OCI-M2 (cell line): Measurements from ENCODE around the gene PALLD.

Experiments used
- DNase-seq: peaks from one replicate; lab custom pipeline; 2025; ENCODE audit not compliant: unreplicated experiment; lab: John Stamatoyannopoulos, UW

The PALLD gene

GRCh38 chr4:168666531-168666930, 169.7 kb downstream of the PALLD start:
- DNase-seq, result no peak

- DNase-seq, result no peak
Observed at GRCh38 chr4:168667376-168667775, 170.5 kb downstream of the PALLD start.

GRCh38 chr4:168667921-168668320, 171.1 kb downstream of the PALLD start:
- no peak for DNase-seq

- no peak for DNase-seq
Observed at GRCh38 chr4:168673476-168673875, 176.6 kb downstream of the PALLD start.

- no peak for DNase-seq
Observed at GRCh38 chr4:168674077-168674747, 177.4 kb downstream of the PALLD start.

- no peak for DNase-seq
Observed at GRCh38 chr4:168674866-168675265, 178.0 kb downstream of the PALLD start.

GRCh38 chr4:168677063-168677462, 180.2 kb downstream of the PALLD start:
- no peak for DNase-seq

GRCh38 chr4:168677879-168678278, 181.0 kb downstream of the PALLD start:
- no peak for DNase-seq

- no peak for DNase-seq
Observed at GRCh38 chr4:168678751-168679366, 182.0 kb downstream of the PALLD start.

- no peak for DNase-seq
Observed at GRCh38 chr4:168679397-168679796, 182.5 kb downstream of the PALLD start.

GRCh38 chr4:168679819-168680218, 183.0 kb downstream of the PALLD start:
- no peak for DNase-seq

GRCh38 chr4:168682898-168683500, 186.1 kb downstream of the PALLD start:
- no peak for DNase-seq

- no peak for DNase-seq
Observed at GRCh38 chr4:168683595-168683994, 186.7 kb downstream of the PALLD start.

- no peak for DNase-seq
Observed at GRCh38 chr4:168685136-168685809, 188.4 kb downstream of the PALLD start.

GRCh38 chr4:168688584-168688983, 191.7 kb downstream of the PALLD start:
- no peak for DNase-seq

- no peak for DNase-seq
Observed at GRCh38 chr4:168689791-168690190, 192.9 kb downstream of the PALLD start.

GRCh38 chr4:168690199-168690598, 193.3 kb downstream of the PALLD start:
- no peak for DNase-seq

GRCh38 chr4:168691631-168692369, 194.9 kb downstream of the PALLD start:
- DNase-seq, result no peak

- no peak for DNase-seq
Observed at GRCh38 chr4:168693750-168694490, 197.1 kb downstream of the PALLD start.

- DNase-seq, result no peak
Observed at GRCh38 chr4:168694667-168695066, 197.8 kb downstream of the PALLD start.

GRCh38 chr4:168695288-168695687, 198.4 kb downstream of the PALLD start:
- no peak for DNase-seq
